ENCODE data around the gene EML3. TPM values are rescaled to one million over a fixed set of nuclear protein-coding genes. Genes with fewer than 3 reads are reported as not detected.

Gene EML3
- polyA plus RNA-seq, 2 of the 4 experiments (the other 2 are of a cell fraction), result 15.2 to 27.2 TPM

DNA sequence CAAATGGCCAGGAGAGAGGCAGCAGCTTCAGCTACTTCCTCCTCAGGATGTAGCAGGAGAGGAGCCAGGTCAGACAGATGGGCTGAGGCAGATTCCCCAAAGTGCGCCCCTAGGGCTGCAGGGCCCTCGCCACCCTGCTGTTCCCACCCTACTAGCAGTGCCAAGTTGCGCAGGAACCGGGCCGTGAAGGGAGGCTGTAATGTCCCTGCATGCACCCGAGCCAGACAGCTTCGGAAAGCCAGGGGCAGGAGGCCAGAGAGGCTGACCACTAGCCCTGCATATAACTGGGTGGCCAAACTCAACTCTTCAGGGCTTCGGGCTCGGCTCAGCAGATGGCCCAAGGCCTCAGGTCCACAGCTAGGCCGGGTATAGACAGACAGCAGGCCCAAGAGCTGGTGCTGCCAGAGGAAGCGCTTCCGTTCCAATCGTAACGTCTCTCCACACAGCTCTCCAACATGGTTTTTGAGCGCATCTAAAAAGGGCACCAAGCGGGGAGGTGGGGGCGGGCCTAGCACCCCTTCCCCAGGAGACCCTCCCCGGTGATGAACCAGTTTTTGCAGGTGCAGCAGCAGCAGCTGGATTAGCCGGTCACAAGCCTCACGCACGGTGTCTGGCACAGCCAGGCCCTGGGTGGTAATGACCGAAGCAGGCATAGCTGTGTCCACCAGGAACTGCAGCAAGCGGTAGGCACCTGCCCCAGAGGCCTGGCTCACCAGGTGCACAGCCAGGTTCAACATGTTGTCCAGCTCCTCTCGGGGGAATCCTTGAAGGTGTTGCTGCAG, 35.8 kb upstream of the EML3 start (continued):
- TF ChIP-seq, protein P1, sequence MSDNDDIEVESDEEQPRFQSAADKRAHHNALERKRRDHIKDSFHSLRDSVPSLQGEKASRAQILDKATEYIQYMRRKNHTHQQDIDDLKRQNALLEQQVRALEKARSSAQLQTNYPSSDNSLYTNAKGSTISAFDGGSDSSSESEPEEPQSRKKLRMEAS (IDR thresholded peaks at IDR 0.05), result no peak
- TF ChIP-seq CBX2 (IDR thresholded peaks at IDR 0.05; ENCODE audit: borderline replicate concordance, low read depth) (no peak), KDM1A (IDR thresholded peaks at IDR 0.05; ENCODE audit: low read depth) (no peak), POLR2A (IDR thresholded peaks at IDR 0.05; ENCODE audit: low read length) (no peak)

DNA sequence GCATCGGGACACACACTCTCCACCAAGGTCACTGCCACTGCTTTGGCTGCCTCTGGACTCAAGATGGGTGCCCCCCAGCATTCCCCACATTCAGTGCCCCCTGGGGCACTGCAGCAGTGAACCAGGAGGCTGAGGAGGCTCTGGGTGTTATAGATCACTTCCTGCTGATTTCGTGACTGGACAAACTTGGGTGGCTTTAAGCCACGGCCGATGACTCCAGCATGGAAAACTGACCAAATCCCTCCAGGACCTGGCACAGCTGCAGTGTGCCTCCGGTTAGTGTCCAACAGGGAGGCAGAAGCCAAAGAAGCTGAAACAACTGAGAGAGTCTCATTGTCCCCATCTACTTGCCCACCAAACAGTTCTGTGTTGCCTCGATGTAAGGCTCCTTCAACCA, 35.0 kb upstream of the EML3 start:
- Histone ChIP-seq H3K4me1 (peaks cover 22% of the 10 kb centered on the region), H3K27ac (no peak overlapping the region), H3K9me3 (no peaks in the 10 kb centered on the region), H3K4me3 (no peak overlapping the region), H3K4me2 (no peak overlapping the region)
- 63% methylated on average over 6 of the region's 6 CpGs for WGBS (ENCODE audit: missing lambda C conversion rate)
- POLR2A ChIA-PET, result interaction anchor here (1.2 to 3.2 kb wide), 3 partner anchors 18 to 80 kb away, joined by 4 to 21 read pairs (median 5); partner anchors contain the start of genes C11orf98, CSKMT, HNRNPUL2 and TUT1
- DNase-seq (ENCODE audit: low read depth in 1 of 2, low spot score in 1 of 2), result no peak
- FAIRE-seq, result no peak
- no peak for ATAC-seq
- no peak for TF ChIP-seq RCOR1 (IDR thresholded peaks at IDR 0.05; ENCODE audit: low read depth, low read length)
- TF ChIP-seq, protein P2, sequence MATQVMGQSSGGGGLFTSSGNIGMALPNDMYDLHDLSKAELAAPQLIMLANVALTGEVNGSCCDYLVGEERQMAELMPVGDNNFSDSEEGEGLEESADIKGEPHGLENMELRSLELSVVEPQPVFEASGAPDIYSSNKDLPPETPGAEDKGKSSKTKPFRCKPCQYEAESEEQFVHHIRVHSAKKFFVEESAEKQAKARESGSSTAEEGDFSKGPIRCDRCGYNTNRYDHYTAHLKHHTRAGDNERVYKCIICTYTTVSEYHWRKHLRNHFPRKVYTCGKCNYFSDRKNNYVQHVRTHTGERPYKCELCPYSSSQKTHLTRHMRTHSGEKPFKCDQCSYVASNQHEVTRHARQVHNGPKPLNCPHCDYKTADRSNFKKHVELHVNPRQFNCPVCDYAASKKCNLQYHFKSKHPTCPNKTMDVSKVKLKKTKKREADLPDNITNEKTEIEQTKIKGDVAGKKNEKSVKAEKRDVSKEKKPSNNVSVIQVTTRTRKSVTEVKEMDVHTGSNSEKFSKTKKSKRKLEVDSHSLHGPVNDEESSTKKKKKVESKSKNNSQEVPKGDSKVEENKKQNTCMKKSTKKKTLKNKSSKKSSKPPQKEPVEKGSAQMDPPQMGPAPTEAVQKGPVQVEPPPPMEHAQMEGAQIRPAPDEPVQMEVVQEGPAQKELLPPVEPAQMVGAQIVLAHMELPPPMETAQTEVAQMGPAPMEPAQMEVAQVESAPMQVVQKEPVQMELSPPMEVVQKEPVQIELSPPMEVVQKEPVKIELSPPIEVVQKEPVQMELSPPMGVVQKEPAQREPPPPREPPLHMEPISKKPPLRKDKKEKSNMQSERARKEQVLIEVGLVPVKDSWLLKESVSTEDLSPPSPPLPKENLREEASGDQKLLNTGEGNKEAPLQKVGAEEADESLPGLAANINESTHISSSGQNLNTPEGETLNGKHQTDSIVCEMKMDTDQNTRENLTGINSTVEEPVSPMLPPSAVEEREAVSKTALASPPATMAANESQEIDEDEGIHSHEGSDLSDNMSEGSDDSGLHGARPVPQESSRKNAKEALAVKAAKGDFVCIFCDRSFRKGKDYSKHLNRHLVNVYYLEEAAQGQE (IDR thresholded peaks at IDR 0.05), result no peak
- TF ChIP-seq JUN (IDR thresholded peaks at IDR 0.05), result no peak
- CTCF ChIA-PET, result interaction anchor here (0.7 to 2.2 kb wide), 8 partner anchors 10 to 223 kb away, joined by 3 to 15 read pairs (median 3); partner anchors contain the start of genes B3GAT3, C11orf98, CSKMT and EML3

DNA sequence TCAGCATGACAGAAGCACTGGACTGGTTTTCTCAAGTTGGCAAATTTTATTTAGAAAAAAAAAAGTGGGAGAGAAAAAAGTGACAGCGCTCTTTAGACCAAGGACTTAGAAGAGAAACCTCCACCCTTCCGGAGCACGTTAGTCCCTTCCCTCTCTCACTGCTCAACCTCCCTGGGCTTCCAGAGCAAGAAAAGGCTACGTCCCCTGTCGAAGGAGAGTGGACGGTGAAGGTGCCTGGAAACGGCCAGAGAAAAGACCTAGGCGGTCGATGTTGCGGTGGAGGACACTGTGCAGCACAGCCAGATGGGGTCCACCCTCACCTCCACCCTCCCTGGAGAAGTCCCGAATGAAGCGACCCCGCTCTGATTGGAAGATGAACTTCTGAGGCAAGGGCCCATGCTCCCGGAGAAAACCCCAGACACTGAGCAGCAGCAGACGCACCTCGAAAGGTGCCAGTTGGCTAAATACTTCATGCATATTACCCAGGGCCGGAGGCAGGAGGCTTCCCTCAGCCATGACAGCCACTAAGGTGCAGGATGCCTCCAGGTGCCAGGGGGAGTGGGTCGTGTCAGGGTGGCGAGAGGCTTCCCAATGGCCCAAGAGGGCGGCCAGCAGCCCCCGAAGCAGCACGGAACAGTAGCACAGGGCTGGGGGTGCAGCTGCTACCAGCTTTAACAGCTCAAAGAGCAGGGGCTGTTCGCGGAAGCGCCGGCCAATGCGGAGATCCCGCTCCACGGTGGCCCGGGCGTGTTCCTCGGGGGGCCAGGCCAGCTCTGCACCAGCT, 34.4 kb upstream of the EML3 start:
- H3K4me1 ChIP-seq, result peaks cover 18% of the 10 kb centered on the region
- 67% methylated on average over 30 of the region's 32 CpGs for WGBS (ENCODE audit: missing lambda C conversion rate)
- no peaks in the 10 kb centered on the region for H3K9me3 ChIP-seq
- H3K4me3 ChIP-seq, result no peak overlapping the region
- H3K27ac ChIP-seq, result no peak overlapping the region
- TF ChIP-seq, protein P3, sequence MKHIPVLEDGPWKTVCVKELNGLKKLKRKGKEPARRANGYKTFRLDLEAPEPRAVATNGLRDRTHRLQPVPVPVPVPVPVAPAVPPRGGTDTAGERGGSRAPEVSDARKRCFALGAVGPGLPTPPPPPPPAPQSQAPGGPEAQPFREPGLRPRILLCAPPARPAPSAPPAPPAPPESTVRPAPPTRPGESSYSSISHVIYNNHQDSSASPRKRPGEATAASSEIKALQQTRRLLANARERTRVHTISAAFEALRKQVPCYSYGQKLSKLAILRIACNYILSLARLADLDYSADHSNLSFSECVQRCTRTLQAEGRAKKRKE (CRISPR knock-in tag; IDR thresholded peaks at IDR 0.05; ENCODE audit: low read depth), result no peak
- no peak for TF ChIP-seq CHD2 (IDR thresholded peaks at IDR 0.05; ENCODE audit: low read length, partially characterized antibody)
- no peak for TF ChIP-seq EHMT2 (IDR thresholded peaks at IDR 0.05; ENCODE audit: low read depth)
- TF ChIP-seq TP53 (CRISPR knock-in tag; IDR thresholded peaks at IDR 0.05), result no peak
- TF ChIP-seq ESRRA (IDR thresholded peaks at IDR 0.05; ENCODE audit: borderline replicate concordance, low read length), result no peak
- TF ChIP-seq CHD4 (IDR thresholded peaks at IDR 0.05; ENCODE audit: borderline replicate concordance), result no peak
- TF ChIP-seq SREBF2 (IDR thresholded peaks at IDR 0.05), result no peak
- no peak for TF ChIP-seq MAFK (IDR thresholded peaks at IDR 0.05; ENCODE audit: partially characterized antibody)
- TF ChIP-seq, protein P2 (IDR thresholded peaks at IDR 0.05), result no peak
- no peak for TF ChIP-seq RFX5 (IDR thresholded peaks at IDR 0.05)
- TF ChIP-seq ZFP36 (IDR thresholded peaks at IDR 0.05; ENCODE audit: borderline replicate concordance, partially characterized antibody), result no peak
- TF ChIP-seq RAD21 (conservative IDR thresholded peaks at IDR 0.05 in 1 of 2, IDR thresholded peaks at IDR 0.05 in 1 of 2), result no peak
- TF ChIP-seq JUNB (IDR thresholded peaks at IDR 0.05), result no peak
- TF ChIP-seq ZSCAN20 (CRISPR knock-in tag; IDR thresholded peaks at IDR 0.05), result no peak
- no peak for TF ChIP-seq CBX8 (IDR thresholded peaks at IDR 0.05)
- no peak for TF ChIP-seq GATA3 (IDR thresholded peaks at IDR 0.05; ENCODE audit: borderline replicate concordance)
- no peak for TF ChIP-seq RNF2 (IDR thresholded peaks at IDR 0.05; ENCODE audit: borderline replicate concordance, low read depth)
- POLR2A ChIA-PET, result interaction anchor here (0.6 to 3.2 kb wide), 11 partner anchors 13 to 107 kb away, joined by 3 to 35 read pairs (median 6); partner anchors contain the start of genes B3GAT3, C11orf98, CSKMT and HNRNPUL2
- FAIRE-seq (no peak), ATAC-seq (peak; percentile 57), DNase-seq (ENCODE audit: low read depth in 1 of 2, low spot score in 1 of 2) (no peak)
- H3K4me2 ChIP-seq, result peak overlapping the region; percentile 56
- CTCF ChIA-PET, result interaction anchor here (0.9 to 2.2 kb wide), 8 partner anchors 11 to 222 kb away, joined by 3 to 15 read pairs (median 3); partner anchors contain the start of genes C11orf98, CSKMT, EML3 and ROM1

Data from A549 (cell line).